OCI-LY3 (cell line): ENCODE data around the gene CA7.

Source experiments
- EZH2phosphoT487 ChIP-seq: fragments of 200-600 bp; shearing (Covaris generic); IDR thresholded peaks from 2 replicates; pipeline ENCODE4 v1.6.1; 2018; ENCODE audit warnings: antibody characterized with exemption, mixed run types, low read depth
- TF ChIP-seq, protein P1 (sequence below): fragments of 200-600, 300-600 bp; sonication (generic); IDR thresholded peaks from 2 replicates; pipeline ENCODE4 v1.5.1; 2014; ENCODE audit warnings: antibody characterized with exemption, low read length, low read depth

DNA sequence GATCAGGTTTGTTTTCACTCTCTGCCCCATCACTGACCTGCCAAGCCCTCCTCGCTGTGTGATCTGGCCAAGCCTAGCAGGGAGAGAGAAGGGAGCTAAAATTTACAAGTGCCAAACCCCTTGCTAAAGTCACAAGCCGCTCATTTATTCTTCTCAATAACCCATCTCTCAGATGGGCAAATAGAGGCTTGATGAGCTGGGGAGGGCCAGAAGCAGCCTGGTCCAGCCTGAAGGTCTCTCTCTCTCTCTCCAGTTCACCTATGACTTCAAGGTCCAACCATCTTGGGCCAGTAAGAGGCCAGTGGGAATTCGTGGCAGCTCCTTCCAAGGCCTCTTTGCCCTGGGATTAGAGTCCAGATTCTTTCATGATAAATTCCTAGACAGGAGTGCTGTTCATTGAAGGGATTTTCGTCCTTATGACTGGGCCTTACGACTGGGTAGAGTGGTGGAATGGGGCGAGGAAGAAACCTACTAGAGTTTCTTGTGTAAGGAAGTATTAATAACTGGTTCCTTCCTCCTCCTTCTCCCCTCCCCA, 3.4 kb downstream of the CA7 start:
- TF ChIP-seq, protein P1, sequence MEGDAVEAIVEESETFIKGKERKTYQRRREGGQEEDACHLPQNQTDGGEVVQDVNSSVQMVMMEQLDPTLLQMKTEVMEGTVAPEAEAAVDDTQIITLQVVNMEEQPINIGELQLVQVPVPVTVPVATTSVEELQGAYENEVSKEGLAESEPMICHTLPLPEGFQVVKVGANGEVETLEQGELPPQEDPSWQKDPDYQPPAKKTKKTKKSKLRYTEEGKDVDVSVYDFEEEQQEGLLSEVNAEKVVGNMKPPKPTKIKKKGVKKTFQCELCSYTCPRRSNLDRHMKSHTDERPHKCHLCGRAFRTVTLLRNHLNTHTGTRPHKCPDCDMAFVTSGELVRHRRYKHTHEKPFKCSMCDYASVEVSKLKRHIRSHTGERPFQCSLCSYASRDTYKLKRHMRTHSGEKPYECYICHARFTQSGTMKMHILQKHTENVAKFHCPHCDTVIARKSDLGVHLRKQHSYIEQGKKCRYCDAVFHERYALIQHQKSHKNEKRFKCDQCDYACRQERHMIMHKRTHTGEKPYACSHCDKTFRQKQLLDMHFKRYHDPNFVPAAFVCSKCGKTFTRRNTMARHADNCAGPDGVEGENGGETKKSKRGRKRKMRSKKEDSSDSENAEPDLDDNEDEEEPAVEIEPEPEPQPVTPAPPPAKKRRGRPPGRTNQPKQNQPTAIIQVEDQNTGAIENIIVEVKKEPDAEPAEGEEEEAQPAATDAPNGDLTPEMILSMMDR: no peak
- no peak for TF ChIP-seq EZH2phosphoT487
